ENCODE data around the gene DSP.

DNA sequence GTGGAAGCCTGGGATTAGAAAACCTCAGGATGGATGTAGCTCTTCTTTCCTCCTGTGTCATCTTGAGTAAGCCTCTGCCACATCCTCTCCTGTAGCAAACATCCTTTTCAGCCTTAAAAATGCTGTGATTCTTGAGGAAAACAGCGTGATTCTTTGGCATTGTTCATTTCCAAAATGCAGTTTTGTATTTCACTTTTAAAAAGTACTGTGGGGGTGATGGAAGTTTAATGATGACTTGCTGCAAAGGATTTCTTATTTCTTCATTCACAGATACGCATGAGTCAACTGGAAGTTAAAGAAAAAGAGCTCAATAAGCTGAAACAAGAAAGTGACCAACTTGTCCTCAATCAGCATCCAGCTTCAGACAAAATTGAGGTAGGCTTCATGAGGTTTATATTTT is 24.6 kb downstream of the DSP start:
- TF ChIP-seq, protein P1, sequence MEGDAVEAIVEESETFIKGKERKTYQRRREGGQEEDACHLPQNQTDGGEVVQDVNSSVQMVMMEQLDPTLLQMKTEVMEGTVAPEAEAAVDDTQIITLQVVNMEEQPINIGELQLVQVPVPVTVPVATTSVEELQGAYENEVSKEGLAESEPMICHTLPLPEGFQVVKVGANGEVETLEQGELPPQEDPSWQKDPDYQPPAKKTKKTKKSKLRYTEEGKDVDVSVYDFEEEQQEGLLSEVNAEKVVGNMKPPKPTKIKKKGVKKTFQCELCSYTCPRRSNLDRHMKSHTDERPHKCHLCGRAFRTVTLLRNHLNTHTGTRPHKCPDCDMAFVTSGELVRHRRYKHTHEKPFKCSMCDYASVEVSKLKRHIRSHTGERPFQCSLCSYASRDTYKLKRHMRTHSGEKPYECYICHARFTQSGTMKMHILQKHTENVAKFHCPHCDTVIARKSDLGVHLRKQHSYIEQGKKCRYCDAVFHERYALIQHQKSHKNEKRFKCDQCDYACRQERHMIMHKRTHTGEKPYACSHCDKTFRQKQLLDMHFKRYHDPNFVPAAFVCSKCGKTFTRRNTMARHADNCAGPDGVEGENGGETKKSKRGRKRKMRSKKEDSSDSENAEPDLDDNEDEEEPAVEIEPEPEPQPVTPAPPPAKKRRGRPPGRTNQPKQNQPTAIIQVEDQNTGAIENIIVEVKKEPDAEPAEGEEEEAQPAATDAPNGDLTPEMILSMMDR (conservative IDR thresholded peaks at IDR 0.05; ENCODE audit: low read length): no peak
- TF ChIP-seq EZH2phosphoT487 (IDR thresholded peaks at IDR 0.05; ENCODE audit: borderline replicate concordance, low read depth, low read length): no peak

Measured in OCI-LY7 (cell line).